GM21381 (cell line): ENCODE data around the gene MAPK8.

Experiments used
- ATAC-seq: cut with Tn5 transposase; IDR thresholded peaks from one replicate; pipeline ENCODE4 v1.9.1; 2021; ENCODE audit warnings: mild to moderate bottlenecking, moderate library complexity; ENCODE audit not compliant: unreplicated experiment

The MAPK8 gene

DNA sequence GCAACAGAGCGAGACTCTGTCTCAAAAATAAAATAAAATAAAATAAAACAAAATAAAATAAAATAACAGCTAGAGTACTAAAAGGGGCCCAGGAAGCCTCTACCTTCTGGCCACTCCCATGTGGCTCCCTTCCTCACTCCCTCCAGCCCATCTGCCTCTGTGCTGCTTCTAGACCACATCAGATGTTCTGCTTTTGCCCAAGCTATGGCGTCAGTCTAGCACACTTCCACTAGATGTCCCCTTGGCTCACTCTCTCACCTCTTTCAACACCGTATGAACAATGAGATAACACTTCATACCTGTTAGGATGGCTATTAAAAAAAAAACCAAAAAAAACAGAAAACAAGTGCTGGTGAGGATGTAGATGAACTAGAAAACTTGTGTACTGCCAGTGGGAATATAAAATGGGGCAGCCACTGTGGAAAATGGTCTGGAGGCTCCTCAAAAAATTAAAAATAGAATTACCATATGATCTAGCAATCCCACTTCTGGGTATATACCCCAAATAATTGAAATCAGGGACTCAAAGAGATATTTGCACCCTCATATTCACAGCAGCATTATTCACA is 166.1 kb downstream of the MAPK8 start:
- ATAC-seq = no peak

DNA sequence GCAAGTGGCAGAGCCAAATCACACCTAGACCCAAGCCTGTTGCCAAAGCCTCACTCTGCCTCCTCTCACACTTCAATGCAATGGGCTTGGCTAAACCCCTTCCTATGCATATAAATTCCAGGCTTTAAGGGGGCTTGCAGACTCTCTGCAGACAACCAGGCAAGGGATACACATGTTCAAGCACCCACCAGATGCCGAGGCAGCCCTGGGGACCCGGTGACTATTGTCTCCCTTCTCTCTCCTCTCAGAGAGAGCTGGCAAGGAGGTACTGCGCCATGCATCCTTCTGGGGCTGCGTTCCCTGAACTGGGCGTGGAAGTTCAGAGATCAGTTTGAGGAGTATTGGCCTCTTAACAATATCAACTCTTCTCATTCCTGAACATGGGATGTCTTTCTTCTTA is 167.2 kb downstream of the MAPK8 start:
- ATAC-seq = no peak

DNA sequence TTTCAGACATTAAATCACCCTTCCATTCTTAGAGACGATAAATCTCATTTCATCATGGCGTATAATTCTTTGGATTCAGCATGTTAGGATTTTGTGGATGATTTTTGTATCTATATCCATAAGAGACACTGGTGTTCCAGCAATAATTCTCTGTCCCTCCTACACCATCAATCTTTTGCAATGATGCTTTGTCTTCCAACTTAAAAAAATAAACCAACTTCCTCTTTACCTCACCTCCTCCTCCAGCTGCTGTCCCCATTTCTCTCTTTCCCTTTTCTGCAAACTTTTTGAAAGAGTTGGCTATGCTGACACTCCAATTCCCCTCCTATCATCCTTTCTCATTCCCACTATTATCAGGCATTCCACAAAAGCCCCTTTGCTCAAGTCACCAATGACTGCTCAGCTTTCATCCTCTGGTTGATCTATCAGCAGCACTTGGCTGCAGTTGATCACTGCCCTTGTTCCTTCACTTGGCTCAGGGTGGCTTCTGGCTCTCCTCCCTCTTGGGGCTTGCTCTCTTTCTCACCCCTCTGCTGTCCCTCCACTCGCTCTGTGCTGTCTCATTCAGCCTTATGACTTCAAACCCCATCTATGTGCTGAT is 168.4 kb downstream of the MAPK8 start:
- no peak for ATAC-seq

DNA sequence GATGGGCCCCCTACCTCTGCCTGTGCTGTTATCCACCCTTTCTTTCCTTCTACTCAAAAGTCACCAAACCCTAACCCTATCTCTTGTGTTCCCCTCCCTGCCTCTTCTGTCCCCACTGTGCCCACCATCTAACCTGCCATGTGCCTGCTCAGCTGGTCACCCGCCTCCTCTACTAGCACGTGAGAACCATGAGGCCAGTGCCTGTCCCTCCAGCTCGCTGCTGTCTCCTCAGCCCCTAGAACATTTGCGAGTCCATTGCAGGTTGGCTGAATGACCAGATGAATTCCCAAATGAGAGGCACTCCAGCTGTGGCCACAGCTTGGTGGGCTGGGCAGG is 169.4 kb downstream of the MAPK8 start:
- no peak for ATAC-seq

DNA sequence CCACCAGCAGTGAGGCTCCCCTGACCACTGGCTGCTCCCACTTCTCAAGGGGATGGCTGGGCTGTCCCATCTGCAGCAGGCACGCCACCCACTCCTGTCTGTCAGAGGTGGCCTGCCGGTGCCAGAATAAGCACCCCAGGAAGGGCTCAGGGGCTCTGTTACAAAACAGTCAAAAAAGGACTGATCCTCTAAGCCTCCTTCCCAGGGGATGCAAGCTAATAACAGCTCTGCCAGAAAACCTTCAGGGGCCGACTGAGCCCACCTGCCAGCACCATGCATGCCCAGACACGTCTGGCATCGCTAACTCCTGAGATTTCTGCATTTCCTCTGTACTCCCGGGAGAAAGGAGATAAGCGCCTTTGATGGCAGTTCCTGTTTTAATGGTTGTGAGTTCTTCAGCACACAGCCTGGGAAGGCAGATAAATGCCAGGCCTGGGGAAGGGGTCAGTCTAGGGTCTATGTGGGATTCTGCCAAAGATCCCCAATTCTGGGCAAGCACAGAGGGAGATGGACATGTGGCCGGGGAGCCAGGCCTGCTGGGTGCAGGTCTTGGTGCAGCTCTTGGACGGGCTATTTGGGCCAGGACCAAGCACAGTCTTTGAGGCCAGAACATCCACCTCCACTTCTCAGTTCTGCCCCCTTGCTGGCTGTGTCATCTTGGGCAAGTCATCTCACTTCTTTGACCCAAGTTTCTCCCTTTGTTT is 170.0 kb downstream of the MAPK8 start:
- no peak for ATAC-seq

DNA sequence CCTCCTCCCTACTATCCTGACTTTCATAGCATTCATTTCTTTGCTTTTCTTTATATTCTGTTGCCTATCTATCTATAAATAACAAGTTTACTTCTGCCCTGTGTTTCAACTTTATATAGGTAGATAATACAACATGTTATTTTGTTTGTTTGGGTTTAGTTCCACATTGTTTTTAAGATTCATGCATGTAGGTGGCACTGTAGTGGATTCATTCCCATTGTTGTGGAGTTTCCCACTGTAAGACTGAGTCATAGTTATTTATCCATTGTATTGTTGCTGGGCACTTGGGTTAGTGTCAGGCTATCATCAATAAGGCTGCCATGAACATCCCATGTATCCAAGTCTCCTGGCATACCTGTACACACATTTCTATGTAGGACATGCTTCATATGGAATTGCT is 170.7 kb downstream of the MAPK8 start:
- ATAC-seq = no peak

DNA sequence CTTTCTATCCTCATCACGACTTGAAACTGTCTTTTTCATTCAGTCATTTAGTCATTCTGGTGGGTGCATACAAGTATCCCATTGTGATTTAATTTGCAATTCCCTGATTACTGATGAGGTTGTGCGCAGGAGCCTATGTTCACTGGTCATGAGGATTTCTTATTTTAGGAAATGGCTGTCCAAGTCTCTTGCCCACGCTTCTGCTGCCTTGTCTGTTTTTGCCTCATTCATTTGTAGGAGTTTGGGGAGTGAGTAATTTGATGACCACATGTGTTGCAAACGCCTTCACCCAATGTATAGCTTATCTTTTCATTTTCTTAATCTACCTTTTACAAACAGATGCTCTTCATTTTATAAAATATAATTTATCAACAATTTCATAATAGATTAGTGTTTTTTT is 171.1 kb downstream of the MAPK8 start:
- no peak for ATAC-seq

DNA sequence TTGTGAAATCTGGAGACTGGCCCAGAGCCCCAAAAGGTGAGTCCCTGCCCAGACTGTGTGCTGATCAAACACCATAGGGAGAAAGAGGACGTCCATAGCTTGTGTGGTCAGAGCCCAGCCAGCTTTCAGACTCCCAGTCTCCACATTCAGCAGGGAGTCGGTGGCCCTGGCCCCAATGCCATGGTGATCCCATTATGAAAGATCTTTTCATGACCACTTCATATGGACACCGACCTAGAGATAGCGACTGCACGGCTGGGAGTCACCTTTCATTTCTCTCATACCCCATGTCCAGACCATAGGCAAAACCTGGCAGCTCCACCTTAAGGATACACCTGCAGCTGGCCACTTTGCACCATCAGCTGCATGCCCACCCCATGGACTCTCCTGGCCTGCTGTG is 172.0 kb downstream of the MAPK8 start:
- no peak for ATAC-seq

DNA sequence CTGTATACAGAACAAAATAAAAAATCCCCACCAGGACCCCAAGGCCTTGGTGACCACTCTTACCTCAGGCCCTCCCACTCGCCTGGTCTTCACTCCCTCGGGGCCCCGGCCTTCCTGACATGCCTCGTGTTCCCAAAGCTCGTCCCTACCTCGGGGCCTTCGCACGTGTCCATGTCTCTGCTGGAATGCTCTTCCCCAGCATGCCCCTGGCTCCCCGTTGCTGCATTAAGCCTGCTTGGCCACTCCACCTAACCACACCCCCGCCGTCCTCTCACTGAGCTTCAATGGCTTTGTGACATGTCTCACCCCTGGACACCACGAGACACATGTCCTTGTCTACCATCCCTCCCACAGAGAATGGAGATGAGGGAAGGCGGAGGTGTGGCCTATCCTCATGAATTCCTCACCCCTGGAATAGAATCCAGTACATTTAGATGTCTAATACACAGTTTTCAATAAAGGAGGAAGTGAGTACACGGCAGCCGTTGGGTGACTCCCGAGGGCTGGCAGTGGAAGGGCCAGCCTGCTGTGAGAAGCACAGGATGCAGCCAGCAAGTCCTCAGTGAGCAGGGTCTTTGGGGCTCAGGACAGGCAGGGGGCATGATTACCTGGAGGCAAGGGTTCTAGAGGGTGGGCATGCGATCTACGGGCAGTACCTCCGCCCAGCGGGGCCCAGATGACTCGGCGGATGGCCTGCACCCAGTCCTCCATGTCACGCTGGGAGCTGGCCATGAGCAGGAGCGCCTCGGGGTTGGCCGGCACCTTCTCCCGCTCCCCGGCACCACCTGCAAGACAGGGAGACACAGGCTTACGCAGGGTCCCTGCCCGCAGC is 172.7 kb downstream of the MAPK8 start:
- ATAC-seq = no peak

DNA sequence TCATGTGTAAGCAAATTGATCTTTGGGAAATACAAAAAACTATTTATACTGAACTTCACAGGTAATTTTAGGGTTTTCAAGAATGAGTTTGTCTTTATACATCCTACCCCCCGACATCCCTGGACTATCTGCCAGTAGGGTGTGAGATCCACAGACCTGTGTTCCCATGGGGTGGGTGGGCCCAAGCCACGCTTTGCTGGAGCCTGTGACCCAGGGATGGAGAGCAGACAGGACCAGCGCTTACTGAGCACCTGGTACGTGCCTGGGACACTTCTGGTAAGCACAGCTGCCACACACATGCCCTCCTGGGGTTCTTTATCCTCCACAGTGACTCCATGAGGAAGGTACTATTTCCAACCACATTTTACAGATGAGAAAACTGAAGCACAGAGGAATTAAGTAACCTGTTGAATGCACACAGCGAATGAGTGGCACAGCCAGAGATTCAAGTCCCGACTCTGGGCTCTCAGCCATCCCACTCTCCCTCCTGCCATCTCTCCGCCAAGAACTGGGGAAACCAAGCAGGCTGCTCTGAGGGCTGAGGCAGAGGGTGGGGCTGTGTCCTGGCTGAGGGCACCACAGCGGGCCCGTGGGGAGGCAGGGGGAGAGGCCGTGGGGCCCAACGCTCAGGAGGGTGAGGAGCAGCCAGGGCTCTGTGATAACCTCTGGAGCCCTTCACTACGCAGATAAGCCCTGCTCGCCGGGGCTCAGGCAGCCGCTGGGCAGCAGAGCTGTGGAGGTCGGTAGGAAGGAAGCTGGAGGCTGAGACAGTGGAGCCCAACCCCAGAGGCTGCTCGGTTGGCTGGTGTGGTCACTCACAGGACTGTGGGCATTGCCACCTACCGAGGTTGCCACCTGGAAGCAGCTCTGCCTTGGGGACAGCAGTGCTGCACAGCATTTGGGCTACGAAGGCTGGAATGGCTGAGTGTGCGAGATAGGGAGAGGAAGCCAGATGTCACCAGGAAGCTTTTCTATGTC is 174.2 kb downstream of the MAPK8 start:
- no peak for ATAC-seq

DNA sequence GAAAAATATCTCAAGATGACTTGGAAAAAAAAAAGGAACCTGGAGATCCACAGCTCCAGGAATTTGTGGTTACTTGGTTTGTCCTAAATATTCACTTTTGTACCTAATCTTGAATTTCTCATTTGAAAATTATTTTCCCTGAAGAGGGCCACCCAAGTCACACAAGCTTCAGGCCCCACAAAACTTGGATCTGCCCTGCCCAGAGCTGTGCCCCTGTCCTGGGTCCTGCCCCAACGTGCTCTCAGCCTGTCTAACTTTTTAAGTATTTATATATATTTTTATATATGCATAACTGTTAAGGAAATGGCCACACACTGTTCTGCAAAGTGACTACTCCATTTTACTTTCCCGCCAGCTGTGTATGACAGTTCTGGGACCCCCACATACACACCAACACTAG is 174.9 kb downstream of the MAPK8 start:
- no peak for ATAC-seq

DNA sequence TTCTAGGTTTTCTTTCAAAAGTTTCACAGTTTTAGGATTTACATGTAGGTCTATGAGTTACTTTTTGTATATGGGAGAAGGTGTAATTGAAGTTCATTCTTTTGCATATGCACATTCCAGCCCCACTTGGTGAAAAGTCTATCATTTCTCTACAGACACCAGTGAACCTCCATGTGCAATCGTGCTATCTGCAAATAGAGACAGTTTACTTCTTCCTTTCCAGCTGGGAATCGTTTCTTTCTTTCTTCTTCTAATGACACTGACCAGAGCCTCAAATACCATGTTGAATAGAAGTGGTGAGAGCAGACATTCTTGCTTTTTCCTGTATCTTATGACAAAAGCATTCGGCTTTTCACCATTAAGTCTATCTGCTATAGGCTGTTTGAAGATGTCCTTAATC is 175.7 kb downstream of the MAPK8 start:
- ATAC-seq = no peak

DNA sequence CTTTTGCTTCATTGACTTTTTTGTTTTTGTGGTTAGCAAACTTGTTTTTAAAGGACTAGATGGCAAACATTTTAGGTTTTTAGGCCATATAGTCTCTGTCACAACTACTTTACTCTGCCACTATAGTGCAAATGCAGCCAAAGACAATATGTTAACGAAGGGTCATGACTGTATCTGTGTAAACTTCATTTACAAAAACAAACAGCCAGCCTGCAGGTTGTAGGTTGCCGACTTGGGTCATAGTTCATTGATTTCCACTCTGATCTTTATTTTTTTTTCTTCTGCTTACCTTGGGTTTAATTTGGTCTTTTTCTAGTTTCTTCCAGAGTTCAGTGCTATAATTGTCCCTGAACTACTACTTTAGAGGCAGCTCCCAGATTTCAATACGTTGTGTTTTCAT is 178.4 kb downstream of the MAPK8 start:
- no peak for ATAC-seq

DNA sequence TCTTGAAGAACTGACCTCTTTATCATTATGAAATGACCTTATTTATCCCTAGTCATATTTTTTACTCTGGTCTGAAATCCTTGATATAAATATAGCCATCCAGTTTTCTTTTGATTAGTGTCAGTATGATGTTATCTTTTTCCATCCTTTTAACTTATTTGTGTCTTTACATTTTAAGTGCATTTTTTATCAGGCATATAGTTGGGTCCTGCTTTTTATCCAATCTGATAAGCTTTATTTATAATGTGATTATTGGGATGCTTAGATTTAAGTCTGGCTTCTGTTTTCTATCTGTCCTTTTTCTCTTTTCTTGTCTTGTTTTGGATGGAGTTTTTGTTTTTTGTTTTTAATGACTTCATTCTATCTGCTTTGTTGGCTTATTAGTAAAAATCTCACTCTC is 179.2 kb downstream of the MAPK8 start:
- ATAC-seq = no peak

DNA sequence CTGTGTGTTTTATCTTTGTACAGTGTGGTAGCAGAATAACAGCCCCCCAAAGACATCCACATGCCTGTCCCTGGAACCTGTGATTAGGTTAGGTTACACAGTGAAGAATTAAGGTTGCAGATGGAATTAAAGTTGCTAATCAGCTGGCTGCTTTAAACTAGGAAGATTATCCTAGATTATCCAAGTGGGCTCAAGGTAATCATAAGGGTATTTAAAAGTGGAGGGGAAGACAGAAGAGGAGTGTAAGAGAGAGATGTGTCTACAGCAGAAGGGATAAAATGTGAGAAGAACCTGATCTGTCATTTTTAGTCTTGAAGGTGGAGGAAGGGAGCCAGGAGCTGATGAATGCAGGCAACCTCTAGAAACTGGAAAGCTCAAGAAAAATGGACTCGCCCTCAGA is 180.8 kb downstream of the MAPK8 start:
- ATAC-seq = no peak
